Lower lobe of right lung (tissue), 2 donors: ENCODE data around the gene FBRSL1. TPM values are rescaled to one million over a fixed set of nuclear protein-coding genes. Genes with fewer than 3 reads are reported as not detected.

Source experiments
- ATAC-seq, 2 donors: fragments of 200-7000 bp; cut with Tn5 transposase; one replicate each; pipeline ENCODE4 v1.9.1; 2020 to 2022; ENCODE audit warnings: mild to moderate bottlenecking in 2 of 2, moderate library complexity in 2 of 2
- DNase-seq: peaks from one replicate; pipeline ENCODE4 v3.0.0-alpha.2; 2020
- H3K27ac ChIP-seq: fragments of 200-600 bp; one replicate; pipeline ENCODE4 v1.8.0; 2022
- H3K27me3 ChIP-seq: fragments of 200-600 bp; one replicate; pipeline ENCODE4 v1.8.0; 2022; ENCODE audit warnings: low read depth
- H3K36me3 ChIP-seq: fragments of 200-600 bp; one replicate; pipeline ENCODE4 v1.8.0; 2022; ENCODE audit warnings: mild to moderate bottlenecking
- H3K4me1 ChIP-seq: fragments of 200-600 bp; one replicate; pipeline ENCODE4 v1.8.0; 2022
- H3K4me3 ChIP-seq: fragments of 200-600 bp; one replicate; pipeline ENCODE4 v1.8.0; 2022; ENCODE audit warnings: mild to moderate bottlenecking
- H3K9me3 ChIP-seq: fragments of 200-600 bp; one replicate; pipeline ENCODE4 v1.8.0; 2022
- CTCF ChIP-seq: fragments of 200-600 bp; IDR thresholded peaks from one replicate; pipeline ENCODE4 v1.8.0; 2022; ENCODE audit warnings: antibody characterized with exemption, mild to moderate bottlenecking
- intact Hi-C: fragments of 100-400 bp; cut with DNase I; formaldehyde crosslinking; loops from one replicate; pipeline ENCODE4 v1.11.0; 2022
- total RNA-seq: library from RNA; stranded (reverse); fragmentation: NEBNext Ultra II Directional; extraction: Animal tissue kit (Norgen Biotek cat#: 25700); gene quantifications from one replicate; pipeline ENCODE4 v1.2.1, GENCODE V29; 2021
- donor health status: DM: no; HTN: yes; CAD: no; lungs with severe emphysema.

FBRSL1 gene
- total RNA-seq, 1 donor from 2014 or later = 47.6 TPM

GRCh38 chr12:132448463-132448820 lies 41.5 kb upstream of the FBRSL1 start:
- no peak for TF ChIP-seq CTCF
- no peak for DNase-seq
- intact Hi-C loops = no loop called here
- no peaks in the 10 kb centered on the region for H3K36me3 ChIP-seq
- no peak overlapping the region for H3K27ac ChIP-seq
- ATAC-seq = no peak
- H3K9me3 ChIP-seq = no peaks in the 10 kb centered on the region
- H3K27me3 ChIP-seq = peaks cover 32% of the 10 kb centered on the region
- no peak overlapping the region for H3K4me3 ChIP-seq
- H3K4me1 ChIP-seq = no peaks in the 10 kb centered on the region

DNA sequence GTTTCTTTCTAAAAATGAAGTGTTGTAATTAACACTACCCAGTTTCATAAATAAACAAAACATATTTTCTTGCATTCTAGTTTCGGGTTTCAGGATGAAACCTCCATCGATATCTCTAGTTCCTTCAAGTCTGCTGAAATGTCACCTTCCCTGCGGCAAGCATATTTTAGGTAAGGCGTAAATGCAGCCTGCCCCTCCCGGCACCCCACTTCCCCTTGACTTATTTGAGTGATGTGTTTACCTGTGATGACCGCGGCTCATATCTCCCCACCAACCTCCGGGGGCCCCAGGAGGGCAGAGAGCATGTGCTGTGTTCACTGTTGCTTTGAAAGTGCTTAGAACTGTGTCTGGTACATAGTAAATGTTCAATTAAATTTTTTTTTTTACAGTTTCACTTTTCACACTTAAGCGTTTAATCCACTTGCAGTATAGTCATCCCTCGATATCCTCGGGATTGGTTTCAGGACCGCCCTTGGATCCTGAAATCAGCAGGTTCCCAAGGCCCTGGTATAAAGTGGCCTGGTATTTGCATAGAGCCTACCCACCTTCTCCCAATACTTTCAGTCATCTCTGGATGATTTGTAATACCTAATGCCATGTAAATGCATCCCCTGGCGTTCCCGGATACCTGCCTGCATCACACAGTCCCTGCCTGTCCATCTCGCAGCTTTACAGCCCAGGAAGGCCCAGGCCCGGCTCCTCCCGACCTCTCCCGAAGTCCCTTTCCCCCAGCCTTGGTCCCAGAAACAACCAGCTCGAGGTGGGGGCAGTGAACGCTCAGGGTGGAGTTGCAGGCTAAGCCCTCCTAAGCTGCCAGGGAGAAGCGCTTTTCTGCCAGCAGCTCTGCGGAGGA lies 40.2 kb upstream of the FBRSL1 start:
- H3K9me3 ChIP-seq = no peaks in the 10 kb centered on the region
- intact Hi-C loops = no loop called here
- H3K4me3 ChIP-seq = no peak overlapping the region
- ATAC-seq (no peak), DNase-seq (no peak)
- no peak for TF ChIP-seq CTCF
- H3K27me3 ChIP-seq = peaks cover 39% of the 10 kb centered on the region
- no peak overlapping the region for H3K27ac ChIP-seq
- no peaks in the 10 kb centered on the region for H3K36me3 ChIP-seq
- no peaks in the 10 kb centered on the region for H3K4me1 ChIP-seq

GRCh38 chr12:132450418-132451171 lies 39.4 kb upstream of the FBRSL1 start:
- peaks cover 39% of the 10 kb centered on the region for H3K27me3 ChIP-seq
- no peak for TF ChIP-seq CTCF
- no peak overlapping the region for H3K4me3 ChIP-seq
- no peak for DNase-seq
- no peaks in the 10 kb centered on the region for H3K36me3 ChIP-seq
- H3K4me1 ChIP-seq = no peaks in the 10 kb centered on the region
- intact Hi-C loops = no loop called here
- H3K27ac ChIP-seq = no peak overlapping the region
- no peak for ATAC-seq
- no peaks in the 10 kb centered on the region for H3K9me3 ChIP-seq

DNA sequence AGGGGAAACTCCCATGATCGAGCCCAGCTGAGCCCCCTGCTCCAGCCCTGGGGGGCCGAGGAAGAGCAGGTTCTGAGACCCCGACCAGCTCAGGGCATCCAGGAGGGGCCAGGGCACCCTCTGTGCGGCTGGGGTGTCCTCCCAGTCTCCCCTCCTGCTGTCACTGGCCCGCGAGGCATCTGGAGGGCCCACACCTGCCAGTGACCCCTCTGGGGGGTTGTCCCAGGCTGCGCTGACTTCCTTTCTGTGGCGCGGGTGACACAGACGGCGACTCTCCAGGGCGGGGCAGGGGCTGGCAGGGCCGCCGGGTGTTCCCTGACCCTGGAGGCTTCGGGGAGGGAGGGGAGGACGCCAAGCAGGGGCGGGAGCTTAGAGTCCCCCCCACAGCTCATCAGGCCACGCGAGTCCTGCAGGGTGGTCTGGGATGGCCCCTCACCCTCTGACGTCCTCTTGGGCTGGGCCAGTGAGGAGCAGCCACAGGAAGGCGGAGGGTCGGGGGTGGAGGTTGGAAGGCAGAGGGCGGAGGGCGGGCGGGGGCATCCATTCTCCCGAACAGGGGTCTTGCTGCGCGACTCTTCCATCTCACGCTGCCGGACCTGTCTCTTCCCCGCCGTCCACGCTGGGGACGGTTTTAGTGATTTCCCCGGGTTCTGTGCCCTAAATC lies 38.6 kb upstream of the FBRSL1 start:
- Histone ChIP-seq H3K9me3 (no peaks in the 10 kb centered on the region), H3K27ac (no peak overlapping the region), H3K27me3 (peaks cover 40% of the 10 kb centered on the region), H3K4me1 (no peaks in the 10 kb centered on the region), H3K36me3 (no peaks in the 10 kb centered on the region), H3K4me3 (no peak overlapping the region)
- TF ChIP-seq CTCF = no peak
- intact Hi-C loops = no loop called here
- ATAC-seq (no peak), DNase-seq (no peak)

DNA sequence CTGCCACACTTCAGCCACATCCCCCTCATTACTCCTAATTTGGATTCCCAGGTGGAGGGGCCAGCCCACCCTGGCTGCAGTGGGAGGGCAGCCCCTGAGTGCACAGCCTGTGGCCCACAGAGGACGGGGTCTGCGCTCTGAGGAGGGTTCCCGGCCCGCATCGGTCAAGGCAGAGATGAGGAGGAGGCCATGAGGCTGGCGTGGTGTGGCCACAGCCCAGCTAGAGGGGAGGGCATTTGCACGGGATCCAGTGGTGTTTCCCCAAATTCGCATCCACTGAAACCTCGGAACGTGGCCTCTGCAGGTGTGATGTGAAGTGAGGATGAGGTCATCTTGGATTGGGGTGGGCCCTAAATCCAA lies 38.1 kb upstream of the FBRSL1 start:
- Histone ChIP-seq H3K27me3 (peaks cover 45% of the 10 kb centered on the region), H3K36me3 (no peaks in the 10 kb centered on the region), H3K27ac (no peak overlapping the region), H3K4me3 (no peak overlapping the region), H3K9me3 (no peaks in the 10 kb centered on the region), H3K4me1 (no peaks in the 10 kb centered on the region)
- no peak for TF ChIP-seq CTCF
- intact Hi-C loops = no loop called here
- DNase-seq = no peak
- no peak for ATAC-seq
